Activated CD4-positive, alpha-beta T cell treated with anti-CD3 and anti-CD28 coated beads, Interleukin-10, Interleukin-2, amounts not matched to agents 100 ng/mL and 50 ng/mL, durations not matched to agents 16 hours and 8 hours (primary cell): ENCODE measurements around the gene CFAP52.
"Not testable (repeated sequence)": the region's sequence is repeated elsewhere in the genome, so short reads cannot be mapped to it uniquely, and the experiment has no call there.

Experiments used
- DNase-seq: peaks from one replicate; pipeline ENCODE4 v3.0.0-alpha.2; 2020

CFAP52 gene

GRCh38 chr17:9647014-9647413 is 70.6 kb downstream of the CFAP52 start:
- DNase-seq, result no peak

DNA sequence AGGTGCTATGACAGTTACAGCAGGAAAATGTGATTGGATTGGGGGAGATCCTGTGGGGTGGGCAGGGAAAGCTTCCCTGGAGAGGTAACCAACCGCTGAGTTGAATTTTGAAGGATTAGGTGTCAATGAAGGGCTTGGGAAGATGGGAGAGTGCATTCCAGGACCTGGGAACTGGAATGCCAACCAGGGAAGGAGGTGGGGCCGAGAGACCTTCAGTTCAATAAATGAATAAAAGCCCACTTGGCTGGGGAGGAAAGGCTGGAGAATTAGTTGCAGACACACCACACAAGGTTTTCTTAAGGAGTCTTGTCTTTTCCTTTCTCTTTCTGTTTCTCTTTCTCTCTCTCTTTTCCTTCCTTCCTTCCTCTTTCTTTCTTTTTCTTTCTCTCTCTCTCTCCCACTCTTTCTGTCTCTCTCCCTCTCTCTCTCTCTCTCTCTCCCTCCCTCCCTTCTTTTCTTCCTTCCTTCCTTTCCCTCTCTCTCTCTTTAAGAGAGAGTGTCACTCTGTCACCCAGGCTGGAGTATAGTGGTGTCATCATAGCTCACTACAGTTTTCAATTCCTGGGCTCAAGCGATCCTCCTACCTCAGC is 72.2 kb downstream of the CFAP52 start:
- DNase-seq, result no peak

DNA sequence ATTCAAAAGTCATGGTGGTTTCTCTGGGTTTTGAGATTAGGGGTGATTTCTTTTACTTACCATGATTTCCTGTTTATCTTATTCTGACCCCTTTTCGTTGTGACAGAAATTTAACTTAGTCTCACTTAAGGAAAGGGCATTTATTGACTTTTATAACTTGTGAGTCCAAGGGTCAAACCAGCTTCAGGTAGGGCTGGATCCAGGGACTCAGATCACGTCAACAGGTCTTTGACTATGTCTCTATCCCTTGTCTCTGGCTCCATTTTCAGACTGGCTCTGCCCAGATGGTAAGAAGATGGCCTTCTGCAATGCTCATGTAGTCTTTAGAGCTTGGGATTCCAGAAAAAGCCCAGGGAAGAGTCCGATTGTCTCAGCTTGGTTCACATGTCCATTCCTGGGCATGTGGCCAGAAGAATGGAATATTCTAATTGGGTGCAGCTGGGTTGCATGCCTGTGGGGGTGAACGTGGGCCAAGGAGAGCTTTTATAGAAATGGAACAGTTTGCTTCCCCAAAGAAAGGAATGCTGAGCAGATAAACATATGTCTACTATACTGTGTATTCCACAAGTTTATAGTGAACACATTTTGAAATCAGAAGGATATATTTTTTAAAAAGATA is 82.3 kb downstream of the CFAP52 start:
- no peak for DNase-seq

DNA sequence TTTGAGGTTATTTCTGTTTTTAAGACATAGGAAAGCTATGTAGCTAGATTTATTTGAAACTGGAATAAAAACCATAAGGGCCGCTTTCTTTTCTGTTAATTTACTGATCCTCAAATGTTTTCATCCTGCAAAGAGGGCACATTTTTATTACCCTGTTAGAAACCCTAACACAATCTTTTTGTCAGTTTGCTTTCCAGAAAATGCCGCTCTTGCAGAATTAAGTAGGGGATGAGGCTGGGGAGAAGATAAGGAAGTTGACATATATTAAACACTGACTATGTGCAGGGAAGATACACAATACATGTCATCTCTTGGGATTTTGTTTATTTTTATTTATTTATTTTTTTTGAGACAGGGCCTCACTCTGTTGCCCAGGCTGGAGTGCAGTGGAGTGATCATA is 84.6 kb downstream of the CFAP52 start:
- DNase-seq, result no peak

DNA sequence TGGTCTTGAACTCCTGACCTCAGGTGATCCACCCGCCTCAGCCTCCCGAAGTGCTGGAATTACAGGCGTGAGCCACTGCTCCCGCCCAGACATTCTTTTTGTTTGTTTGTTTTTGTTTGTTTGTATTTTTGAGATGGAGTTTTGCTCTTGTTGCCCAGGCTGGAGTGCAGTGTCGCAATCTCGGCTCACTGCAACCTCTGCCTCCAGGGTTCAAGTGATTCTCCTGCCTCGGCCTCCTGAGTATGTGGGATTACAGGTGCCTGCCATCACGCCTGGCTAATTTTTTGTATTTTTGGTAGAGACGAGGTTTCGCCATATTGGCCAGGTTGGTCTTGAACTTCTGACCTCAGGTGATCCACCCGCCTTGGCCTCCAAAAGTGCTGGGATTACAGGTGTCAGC is 87.1 kb downstream of the CFAP52 start:
- not testable (repeated sequence) for DNase-seq

DNA sequence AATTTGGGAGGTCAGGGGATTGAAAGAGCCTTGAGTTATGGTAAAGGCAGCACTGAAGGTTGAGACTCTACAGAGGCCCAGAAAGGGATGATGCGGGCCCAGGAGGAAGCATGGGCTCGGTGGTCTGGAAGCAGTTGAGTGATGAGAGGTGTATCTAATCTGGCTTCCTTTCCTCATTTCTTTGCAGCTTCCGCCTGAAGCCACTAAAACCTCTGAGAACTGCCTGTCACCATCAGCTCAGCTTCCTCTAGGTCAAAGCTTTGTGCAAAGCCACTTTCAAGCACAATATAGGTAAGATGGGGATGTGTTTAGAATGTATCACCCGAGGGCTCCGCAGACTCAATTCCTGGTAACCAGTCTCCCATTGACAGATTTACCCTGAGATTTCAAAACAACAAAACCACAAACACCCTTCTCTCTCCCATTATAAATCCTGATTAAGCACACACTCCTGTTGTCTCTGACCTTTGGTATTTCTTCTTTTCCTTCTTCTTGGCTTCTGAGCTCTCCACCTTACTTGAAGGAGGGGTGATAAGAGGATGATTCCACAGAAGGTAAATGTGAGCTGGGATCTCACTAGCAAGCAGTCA is 90.1 kb downstream of the CFAP52 start:
- DNase-seq, result peak; percentile 48

- DNase-seq, result peak; percentile 34
Measured at GRCh38 chr17:9668517-9668916, 92.1 kb downstream of the CFAP52 start.

DNA sequence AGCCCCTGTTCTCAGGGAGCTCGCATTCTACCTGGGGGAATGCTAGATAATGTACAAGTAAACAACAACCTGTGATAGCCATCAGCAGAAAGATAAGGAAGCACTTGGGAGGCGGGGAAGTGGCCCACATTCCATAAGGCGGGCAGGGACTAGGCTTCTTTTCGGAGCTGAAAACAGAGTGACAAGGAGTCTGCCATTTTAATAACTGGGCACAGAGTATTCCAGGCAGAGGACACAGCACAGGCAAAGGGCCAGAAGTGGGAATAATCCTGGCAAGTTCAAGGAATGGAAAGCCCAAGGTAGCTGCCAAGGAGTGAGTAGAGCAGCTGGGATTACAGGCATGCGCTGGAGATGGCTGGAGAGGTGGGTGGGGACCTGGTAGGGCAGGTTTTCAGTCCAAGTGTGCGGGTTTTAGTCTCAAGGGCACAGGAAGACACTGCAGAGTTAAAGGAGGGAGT is 93.1 kb downstream of the CFAP52 start:
- no peak for DNase-seq

DNA sequence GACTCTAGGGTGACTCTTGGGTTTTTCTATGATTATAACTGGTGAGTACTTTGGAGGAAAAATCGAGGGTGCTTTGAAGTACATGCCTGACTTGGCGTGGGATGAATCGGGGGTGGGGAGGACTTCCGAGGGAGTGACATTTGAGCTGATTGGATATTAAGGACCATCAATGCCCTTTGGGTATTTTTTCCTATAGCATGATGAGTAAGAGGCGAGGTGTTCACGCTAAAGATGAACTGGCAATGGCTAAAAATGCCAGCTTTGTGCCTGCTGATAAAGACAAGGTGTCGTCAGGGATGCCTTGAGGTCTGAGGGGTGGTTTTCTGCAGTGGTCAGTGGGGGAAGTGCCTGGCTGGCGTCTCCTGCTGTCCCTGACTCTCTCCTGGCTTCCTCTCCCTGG is 94.2 kb downstream of the CFAP52 start:
- no peak for DNase-seq

DNA sequence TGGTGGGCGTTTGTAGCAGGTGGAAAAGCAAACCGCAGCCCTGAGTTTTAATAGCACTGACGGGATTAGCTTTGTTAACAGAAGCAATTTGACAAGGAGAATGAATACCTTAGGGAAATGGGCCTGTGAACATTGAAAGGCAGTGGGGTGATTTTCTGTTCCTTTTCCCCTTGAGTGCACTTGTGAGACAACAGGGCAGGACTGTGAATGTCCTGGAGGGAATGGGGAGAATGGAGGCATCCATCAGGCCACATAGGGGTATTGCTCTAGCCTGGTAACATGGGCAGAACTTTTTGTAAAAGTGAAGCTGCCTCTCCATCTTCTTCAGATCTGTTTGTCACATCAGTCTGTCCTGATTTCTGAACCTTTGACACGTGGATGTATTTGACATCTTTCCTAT is 95.1 kb downstream of the CFAP52 start:
- DNase-seq, result no peak

- no peak for DNase-seq
Measured at GRCh38 chr17:9672266-9672665, 95.8 kb downstream of the CFAP52 start.

GRCh38 chr17:9672691-9673090 is 96.2 kb downstream of the CFAP52 start:
- no peak for DNase-seq

DNA sequence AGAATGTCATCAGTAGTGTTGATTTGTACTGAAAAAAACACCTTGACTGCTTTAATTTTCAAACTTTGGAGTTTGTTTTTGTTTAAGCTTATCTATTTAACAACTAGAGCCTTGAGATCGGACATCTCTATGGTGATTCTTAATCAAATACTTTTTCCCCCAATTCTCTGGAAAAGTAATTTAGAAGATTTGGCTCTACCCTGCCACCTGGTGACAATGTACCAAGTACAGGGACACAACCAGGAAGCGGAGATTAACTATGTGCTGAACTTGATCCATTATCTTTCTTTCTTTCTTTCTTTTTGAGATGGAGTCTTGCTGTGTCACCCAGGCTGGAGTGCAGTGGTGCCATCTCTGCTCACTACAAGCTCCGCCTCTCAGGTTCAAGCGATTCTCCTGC is 99.6 kb downstream of the CFAP52 start:
- no peak for DNase-seq

GRCh38 chr17:9676820-9677310 is 100.4 kb downstream of the CFAP52 start:
- DNase-seq, result peak; percentile 81

GRCh38 chr17:9677411-9677810 is 101.0 kb downstream of the CFAP52 start:
- DNase-seq, result no peak

DNA sequence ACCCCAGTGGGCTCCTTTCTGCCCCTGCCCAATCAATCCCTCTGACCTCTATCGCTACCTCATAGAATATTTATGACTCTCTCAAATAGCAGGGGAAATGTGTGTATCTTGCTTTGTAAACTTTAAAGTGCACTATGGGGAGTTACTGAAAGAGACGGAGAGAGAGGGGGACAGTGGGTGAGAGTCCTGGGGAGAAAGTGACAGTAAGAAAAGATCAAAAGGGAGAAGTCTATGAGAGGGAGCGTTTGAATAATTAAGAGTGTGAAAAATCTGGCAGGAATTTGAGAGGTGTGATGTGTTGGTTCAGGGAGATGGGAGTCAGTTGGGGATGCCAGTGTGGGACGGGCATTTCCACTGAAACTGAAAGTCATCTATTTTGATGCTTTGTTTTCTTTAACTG is 101.5 kb downstream of the CFAP52 start:
- no peak for DNase-seq

- DNase-seq, result no peak
Measured at GRCh38 chr17:9684955-9685621, 108.6 kb downstream of the CFAP52 start.
